GM18499 (cell line): ENCODE data around the gene MTREX.
A peak's percentile ranks its signal among the peaks of the same experiment; 100 is the strongest.
"Not testable (repeated sequence)": the region's sequence is repeated elsewhere in the genome, so short reads cannot be mapped to it uniquely, and the experiment has no call there.

Experiments
- ATAC-seq: cut with Tn5 transposase; IDR thresholded peaks from one replicate; pipeline ENCODE4 v1.9.1; 2021; ENCODE audit warnings: moderate number of reproducible peaks; ENCODE audit not compliant: insufficient read depth, unreplicated experiment

MTREX gene

DNA sequence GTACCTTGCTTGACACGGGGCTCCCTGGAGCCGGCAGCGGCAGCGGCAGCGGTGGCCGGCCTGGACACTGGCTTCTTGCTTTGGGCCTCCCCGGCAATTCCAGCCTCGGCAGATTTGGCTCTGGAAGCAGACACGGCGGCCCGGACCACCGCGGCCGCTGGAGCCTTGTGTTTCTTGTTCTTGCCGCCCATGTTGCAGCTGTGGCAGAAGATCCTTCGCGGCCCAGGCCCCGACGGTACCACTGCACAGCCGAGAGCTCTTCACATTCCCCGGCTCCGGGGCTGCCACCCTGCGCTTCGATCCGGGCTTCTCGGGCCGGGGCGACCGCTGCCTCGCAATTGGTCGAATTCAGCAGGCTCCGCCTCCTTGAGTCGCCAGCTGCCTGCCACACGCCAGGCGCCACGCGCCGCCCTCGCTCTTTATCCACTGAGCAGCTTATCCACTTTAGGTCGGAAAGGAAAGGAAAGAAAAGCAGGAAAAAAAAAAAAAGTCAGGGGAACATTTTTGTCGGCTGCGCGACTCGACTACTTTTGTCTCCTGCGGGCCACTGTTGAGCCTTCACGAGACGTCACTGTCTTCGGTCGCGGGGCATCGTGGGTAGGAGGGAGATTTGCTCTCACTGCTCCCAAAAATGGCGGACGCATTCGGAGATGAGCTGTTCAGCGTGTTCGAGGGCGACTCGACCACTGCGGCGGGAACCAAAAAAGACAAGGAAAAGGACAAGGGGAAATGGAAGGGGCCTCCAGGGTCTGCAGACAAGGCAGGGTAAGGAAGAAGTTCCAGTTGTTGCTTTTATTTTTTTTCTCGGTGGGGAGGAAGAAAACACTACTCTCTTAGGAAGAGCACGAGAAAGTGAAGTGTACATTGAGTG lies at the start of gene MTREX, which contains the start of gene DHX29:
Gene MTREX, plus strand, starts transcription at position 607 of the 871 bp plus-strand sequence. Its CDS starts 25 bp downstream, at position 632.
Gene DHX29, minus strand, starts transcription at position 312 of the 871 bp plus-strand sequence. Its CDS starts 121 bp downstream, at position 191.
- ATAC-seq = peak; percentile 68

DNA sequence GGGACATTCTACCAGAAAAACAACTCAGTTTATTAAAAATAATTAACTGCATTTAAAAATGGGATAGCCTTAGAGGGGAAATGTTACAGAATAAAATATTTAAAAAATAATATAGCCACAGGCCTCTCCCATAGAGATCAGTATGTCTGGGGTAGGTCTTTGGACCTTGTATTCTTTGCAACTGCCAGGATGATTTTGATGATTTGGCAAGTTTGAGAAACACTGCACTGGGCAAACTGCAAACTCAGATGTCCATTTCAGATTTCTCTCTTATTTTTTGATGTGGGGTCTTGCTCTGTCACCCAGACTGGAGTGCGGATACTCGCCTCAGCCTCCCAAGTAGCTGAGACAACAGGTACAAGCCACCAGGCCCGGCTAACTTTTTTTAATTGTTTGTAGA lies 49.5 kb upstream of the MTREX start:
- no peak for ATAC-seq

DNA sequence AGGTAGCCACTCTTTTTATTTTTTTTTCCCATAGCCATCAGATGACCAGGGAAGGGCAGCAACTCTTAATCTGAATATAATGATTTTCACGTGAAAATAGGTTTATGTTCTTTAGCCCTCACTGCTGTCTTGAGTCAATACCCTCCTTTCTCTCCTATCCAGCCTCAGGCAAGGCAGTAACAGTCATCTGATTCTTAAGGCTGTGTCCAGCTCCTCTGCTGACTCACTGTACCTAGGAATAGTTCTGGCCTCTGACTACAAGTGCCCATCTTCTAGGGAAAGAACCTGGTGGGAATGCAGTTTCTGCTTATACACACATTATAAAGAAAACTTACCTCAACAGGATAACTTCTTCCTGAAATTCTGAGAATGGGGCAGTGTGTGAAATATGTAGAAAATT lies 31.0 kb upstream of the MTREX start:
- no peak for ATAC-seq

DNA sequence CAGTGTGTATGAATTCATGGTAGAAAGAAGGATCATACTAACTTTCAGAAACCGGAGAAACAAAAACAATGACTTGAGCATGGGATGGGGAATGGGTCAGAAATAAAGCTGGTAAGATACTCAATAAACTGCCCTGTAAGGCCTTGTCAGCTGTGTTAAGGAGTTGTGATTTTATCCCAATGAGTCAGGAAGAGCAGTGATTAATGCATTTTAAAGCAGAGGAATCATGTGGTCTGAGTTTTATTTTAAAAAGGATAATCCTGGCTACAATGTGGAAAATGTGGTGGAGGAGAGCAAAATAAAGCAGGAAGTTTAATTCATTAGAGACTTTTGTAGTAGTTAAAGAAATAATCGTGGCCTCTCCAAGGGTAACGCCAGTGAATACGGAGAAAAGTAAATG lies 29.0 kb upstream of the MTREX start:
- no peak for ATAC-seq

DNA sequence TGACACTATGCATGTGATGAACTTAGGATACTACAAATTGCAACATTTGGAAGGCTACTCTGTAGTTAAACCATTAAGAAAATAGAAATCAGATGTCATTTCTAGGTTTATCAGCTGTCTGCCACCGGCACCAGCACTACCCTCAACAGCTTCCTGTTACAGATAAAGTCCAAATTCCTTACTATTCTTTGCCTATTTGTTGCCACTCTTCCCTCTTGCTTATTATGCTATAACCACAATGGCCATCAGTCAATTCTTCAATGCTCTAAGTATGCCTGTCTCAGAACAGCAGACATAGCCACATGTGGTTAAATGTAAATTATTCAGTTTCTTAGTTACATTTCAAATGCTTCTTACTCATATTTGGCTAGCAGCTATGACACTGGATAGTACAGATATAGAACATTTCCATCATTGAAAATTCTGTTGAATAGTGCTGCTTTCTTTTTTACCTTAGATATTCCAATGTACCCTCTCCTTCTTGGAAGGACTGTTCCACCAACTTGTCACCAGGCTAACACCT lies 21.3 kb upstream of the MTREX start:
- ATAC-seq = no peak

DNA sequence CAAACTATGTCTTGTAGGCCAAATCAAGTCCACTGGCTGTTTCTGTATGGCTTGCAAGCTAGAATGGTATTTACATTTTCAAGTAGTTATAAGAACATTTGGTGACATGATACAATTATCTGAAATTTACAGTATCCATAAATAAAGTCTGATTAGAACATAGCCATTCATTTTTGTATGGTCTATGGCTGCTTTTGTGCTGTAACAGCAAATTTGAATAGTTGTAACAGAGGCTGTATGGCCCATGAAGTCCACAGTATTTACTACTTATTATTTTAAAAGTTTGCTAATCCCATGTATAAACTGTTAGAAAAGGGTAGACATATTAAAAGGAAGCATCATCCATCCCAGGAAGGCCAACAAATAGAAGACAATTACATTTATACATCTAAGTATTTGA lies 18.0 kb upstream of the MTREX start:
- ATAC-seq = no peak

DNA sequence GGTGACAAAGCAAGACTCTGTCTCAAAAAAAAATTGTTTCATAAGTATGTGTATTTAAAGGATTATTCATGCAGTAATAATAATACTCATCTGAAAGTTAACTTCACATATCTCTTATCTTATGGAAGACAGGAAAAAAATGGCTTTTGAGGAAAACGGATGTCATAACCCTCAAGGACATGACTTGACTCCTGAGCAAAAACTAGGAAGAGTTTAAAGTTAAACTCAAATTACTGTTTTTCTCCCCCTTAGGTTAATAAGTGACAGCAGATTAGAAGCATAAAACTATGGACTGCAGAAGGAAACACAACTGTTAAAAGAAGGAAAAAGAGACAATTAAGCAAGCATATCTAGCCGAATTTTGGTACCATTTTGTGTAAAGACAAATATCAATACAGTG lies 16.8 kb upstream of the MTREX start:
- no peak for ATAC-seq

DNA sequence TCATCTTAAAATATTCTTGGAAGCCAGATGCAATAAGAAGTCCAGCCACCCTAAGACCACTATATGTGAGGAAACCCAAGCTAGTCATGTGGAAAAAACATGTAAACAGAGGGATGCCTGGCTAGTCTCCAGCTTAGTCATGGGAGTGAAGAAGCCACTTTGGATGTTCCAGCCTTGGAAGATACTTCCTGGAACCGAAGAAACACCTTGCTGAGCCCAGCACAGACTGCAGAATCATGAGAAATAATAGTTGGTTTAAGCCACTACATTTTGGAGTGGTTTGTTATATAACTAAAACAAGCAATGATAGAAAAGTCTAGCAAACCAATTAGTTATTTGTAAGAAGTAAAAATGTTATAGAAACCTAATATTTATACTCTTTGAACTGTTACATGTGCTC lies 12.9 kb upstream of the MTREX start:
- no peak for ATAC-seq

DNA sequence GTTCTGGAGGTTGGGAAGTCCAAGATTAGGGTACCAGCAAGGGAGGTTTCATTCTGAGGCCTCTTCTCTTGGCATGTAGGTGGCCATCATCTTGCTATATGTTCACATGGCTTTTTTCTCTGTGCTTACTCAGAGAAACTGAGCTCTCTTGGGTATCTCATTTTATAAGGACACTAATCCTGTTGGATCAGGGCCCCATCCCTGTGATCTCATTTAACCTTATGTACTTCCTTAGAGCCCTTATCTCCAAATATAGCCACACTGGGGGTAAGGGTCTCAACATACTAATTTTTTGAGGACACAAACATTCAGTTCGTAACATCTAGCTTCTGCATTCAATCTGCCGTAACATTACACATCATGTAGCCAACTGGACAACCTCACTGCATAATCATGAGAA lies 6.9 kb upstream of the MTREX start:
- ATAC-seq = no peak

DNA sequence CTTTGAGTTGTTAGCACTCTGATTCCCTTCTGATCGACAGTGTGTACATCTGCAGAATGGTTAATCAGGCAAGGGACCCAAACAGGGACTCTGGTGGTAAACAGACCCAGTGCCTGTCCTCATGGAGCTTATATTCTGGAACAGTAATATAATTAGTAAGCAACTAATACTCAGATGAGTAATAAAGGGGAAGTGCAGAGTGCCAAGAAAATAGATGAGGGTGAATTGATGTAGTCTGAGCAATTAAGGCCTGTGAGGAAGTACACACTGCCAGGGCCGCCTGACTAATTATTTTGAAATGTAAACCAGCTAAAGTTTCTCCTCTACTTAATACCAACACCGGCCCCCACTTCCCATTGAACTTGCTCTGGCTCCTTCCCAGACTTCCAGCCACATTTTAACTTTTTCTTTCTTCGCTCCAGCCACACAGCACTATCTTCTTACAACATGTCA lies 4.5 kb upstream of the MTREX start:
- no peak for ATAC-seq

DNA sequence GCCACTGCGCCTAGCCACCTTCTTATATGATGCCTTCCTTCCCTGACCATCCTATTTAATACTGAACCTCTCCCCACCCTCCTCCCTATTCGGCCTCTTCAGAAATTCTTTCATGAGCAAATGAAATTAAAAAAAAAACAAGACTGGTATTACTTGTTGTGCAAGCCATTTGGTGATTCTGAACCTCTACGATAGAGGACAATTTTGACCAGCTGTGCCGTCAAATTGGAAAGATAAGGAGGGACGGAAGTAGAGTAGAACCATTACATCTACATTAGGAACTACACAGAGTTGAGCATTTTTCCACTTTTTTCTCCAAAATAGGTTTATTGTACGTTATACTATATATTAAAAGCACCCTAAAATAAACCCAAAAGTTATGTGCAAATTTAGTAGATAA lies 3.2 kb upstream of the MTREX start:
- ATAC-seq = no peak

DNA sequence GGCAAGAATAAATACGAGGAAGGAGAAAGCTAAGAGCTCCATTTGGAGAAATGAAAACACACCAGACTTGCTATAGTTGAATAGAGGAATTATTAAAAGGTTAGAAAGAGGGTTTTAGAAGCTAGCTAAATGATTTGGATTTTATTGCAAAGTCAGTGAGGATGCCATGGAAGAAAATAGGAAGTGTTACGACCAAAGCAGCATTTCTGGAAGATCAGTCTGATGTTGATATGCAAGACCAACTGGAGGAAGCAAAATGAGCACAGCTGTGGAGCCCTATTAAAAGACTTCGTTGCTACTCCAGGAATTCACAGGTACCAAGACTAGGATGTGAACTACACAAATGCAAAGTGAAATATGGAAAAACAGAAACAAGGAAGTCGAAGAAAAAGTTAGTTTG lies 2.4 kb upstream of the MTREX start:
- ATAC-seq = no peak

DNA sequence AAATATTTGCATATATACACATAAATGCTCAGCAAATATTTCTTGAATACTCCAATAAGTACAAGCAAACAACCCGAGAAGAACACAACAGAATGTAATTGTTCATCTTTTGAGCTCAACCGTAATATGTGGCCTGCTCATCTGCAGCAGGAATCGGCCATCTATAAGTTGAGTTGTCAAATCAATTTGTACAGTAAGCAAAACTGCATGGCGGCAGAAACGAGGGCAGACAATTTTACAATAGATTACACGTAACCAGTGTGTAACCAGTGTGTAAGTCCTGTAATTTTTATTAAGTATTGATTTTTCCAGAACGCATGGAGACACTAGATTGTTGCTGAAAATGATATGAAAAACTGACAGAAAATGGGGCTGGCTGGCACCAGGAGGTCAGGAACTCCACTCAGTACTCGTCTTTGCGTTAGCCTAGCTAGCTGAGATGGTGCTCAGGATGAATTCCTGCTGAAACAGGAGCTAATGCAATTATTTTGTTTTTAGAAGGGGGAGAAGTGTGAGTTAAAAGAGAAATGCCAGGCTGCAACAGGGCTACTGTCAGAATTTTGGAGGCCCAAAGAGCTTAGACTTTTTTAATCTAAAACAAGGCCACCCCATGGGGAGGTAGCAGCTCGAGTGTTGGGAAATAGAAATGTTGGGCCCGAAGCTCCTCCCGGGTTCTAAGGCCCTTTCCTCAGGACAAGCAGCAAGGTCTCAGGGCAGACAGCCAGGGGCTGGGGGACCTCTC lies 977 bp upstream of the MTREX start:
- peak; percentile 1 for ATAC-seq

DNA sequence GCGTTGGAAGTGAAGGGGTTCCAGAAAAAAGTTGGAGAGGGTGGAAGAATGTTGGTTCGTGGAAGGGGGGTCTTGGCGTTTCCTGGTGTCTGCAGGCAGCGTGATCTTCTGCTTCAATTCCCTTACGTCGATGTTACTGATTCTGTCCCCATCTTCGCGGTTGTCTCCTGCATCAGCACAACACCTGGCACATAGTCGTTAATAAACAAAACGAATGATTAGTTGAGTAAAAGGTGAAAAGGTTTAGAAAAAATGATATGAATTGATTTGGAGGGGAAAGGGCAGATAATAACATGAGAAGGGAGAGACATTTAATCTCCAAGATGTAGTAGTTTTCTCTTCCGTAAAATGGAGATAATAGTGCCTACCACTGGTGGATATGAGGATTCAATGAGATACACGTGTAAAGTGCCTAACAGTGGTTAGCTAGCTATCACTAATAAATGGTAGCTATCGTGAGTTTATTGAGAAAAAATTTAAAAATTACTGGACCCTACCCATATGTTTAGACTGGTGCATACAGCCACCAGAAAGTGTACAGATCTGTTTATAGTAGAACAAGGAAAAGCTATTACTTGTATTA lies 556 bp downstream of the MTREX start:
- ATAC-seq = no peak

DNA sequence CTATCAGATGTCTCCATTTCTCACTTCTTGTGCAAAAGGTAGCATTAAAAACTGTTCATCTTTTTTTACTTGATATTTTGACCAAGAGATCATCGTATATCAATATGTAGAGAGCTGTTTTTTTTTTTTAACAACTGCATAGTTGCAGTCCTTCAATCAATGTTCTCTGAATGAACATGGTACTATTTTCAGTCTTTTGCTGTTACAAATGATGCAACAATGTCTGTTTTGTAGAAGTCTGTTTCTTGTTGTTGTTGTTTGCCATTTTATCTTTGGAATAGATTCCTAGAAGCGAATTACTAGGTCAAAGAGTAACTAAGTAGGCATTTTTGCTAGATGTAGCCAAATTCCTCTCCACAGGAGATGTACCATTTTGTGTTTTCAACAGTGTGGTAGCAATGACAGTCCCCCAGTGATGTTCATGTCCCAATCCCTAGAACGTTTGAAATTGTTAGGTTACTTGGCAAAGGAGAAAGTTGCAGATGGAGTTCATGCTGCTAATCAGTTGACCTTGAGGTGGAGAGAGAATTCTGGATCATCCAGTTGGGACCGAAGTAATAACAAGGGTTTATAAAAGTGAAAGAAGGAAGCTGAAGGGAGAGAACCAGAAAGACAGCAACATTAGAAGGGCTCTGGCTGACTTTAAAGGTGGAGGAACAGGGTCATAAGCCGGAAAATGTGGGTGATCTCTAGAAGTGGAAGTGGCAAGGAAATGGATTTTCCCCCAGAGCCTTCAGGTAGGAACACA lies 6.3 kb downstream of the MTREX start:
- ATAC-seq = no peak

DNA sequence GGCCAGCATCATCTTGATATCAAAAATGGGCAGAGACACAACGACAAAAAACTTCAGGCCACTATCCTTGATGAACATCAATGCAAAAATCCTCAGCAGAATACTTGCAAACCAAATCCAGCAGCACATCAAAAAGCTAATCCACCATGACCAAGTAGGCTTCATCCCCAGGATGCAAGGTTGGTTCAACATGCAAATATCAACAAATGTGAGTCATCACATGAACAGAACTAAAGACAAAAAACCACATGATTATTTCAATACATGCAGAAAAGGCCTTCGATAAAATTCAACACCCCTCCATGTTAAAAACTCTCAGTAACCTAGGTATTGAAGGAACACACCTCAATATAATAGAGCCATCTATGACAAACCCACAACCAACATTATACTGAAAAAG lies 8.5 kb downstream of the MTREX start:
- no peak for ATAC-seq

DNA sequence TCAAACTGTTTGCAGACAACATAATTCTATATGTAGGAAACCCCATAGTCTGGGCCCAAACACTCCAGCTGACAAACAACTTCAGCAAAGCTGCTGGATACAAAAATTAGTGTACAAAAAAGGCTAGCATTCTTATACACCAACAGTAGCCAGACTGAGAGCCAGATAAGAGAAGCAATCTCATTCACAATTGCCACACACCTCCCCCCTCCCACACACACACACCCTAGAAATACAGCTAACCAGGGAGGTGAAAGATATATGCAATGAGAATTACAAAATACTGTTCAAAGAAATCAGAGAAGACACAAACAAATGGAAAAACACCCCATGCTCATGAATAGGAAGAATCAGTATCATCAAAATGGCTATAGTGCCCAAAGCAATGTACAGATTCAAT lies 9.0 kb downstream of the MTREX start:
- no peak for ATAC-seq

DNA sequence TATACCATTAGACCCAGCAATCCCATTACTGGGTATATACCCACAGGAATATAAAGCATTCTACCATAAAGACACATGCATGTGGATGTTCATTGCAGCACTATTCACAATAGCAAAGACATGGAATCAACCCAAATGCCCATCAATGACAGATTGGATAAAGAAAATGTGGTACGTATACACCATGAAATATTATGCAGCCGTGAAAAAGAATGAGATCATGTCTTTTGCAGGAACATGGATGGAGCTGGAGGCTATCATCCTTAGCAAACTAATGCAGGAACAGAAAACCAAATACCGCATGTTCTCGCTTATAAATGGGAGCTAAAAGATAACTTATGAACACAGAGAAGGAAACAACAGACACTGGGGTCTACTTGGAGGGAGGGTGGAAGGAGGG lies 10.4 kb downstream of the MTREX start:
- not testable (repeated sequence) for ATAC-seq

DNA sequence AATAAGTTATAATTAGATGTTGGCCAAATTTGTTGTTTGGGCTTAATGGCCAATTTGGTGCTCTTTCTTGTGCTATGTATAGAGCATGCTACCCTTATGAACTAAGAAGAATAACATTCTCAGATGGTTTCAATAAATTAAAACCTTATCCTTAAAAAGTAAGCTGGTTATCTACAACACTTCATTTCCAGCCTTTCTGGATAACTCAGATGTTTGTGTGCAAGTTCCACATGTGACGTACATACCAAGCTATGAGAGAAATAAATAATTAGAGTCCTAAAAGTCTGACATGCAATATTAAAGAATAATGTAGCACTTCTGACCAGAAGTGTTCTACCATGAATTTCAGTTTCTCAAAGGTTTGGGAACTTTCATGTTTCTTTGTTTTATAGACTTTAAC lies 11.7 kb downstream of the MTREX start:
- no peak for ATAC-seq

DNA sequence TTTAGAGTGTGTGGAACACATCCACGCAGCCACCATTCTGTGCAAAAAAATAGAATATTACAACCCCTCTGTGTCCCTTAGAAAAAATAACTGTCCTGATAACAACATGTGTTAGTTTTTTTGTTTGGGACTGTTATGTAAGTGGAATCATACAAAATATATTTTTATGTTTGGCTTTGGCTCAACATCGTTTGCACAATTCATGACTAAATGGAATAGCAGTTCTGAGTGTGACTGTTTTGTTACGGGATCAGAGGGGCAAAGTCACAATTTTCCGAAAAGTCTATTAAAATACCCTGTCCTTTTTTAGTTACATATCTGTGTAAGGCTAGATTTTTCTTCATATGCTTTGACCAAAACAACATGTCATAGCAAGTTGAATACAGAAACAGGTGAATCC lies 12.8 kb downstream of the MTREX start:
- ATAC-seq = no peak
